PC-9 (cell line): ENCODE results near the gene SND1.

Experiments used
- CTCF ChIP-seq: fragments of 200-600 bp; sonication (generic); conservative IDR thresholded peaks from 2 replicates; pipeline ENCODE4 v1.6.1; 2017; ENCODE audit warnings: mixed run types, antibody characterized with exemption, mild to moderate bottlenecking, moderate library complexity
- EZH2 ChIP-seq: fragments of 200-600 bp; sonication (generic); IDR thresholded peaks from 2 replicates; pipeline ENCODE4 v1.8.0; 2017; ENCODE audit warnings: antibody characterized with exemption, low read depth

GRCh38 chr7:127726476-127726875 is 74.5 kb downstream of the SND1 start:
- no peak for TF ChIP-seq CTCF
- no peak for TF ChIP-seq EZH2
